ENCODE results near the gene GNAQ. TPM values are rescaled to one million over a fixed set of nuclear protein-coding genes. Genes with fewer than 3 reads are reported as not detected.

Gene GNAQ
- total and polyA plus RNA-seq, 4 donors = 21.9 to 84.2 (median 53.1) TPM

- Histone ChIP-seq H3K4me1 (ENCODE audit: control insufficient read depth in 1 of 2, insufficient read depth in 2 of 2, low read length in 2 of 2) (no peaks in the 10 kb centered on the region), H3K9me3 (ENCODE audit: control insufficient read depth, low read length) (no peaks in the 10 kb centered on the region), H3K27me3 (ENCODE audit: control insufficient read depth in 1 of 2, insufficient read depth in 2 of 2, low read length in 1 of 2) (no peaks in the 10 kb centered on the region), H3K36me3 (ENCODE audit: control insufficient read depth in 1 of 2, insufficient read depth in 2 of 2, low read length in 1 of 2) (peaks cover 0 to 1% of the 10 kb centered on the region in 2 donors), H3K27ac (ENCODE audit: low read depth in 1 of 2, low read length in 2 of 2) (no peak overlapping the region), H3K4me3 (ENCODE audit: low read length in 2 of 2) (no peak overlapping the region)
- 81 to 96% methylated on average over 4 of the region's 4 CpGs for WGBS, 2 donors
- ATAC-seq (ENCODE audit: low FRiP score) (no peak), DNase-seq (no peak)
- intact Hi-C loops (cut with DNase I) = no loop called here
Measured at GRCh38 chr9:77810637-77811119, 220.9 kb downstream of the GNAQ start.

- Histone ChIP-seq H3K9me3 (ENCODE audit: control insufficient read depth, low read length) (no peaks in the 10 kb centered on the region), H3K4me1 (ENCODE audit: control insufficient read depth in 1 of 2, insufficient read depth in 2 of 2, low read length in 2 of 2) (no peaks in the 10 kb centered on the region), H3K36me3 (ENCODE audit: control insufficient read depth in 1 of 2, insufficient read depth in 2 of 2, low read length in 1 of 2) (peaks cover 0 to 1% of the 10 kb centered on the region in 2 donors), H3K4me3 (ENCODE audit: low read length in 2 of 2) (no peak overlapping the region), H3K27me3 (ENCODE audit: control insufficient read depth in 1 of 2, insufficient read depth in 2 of 2, low read length in 1 of 2) (no peaks in the 10 kb centered on the region), H3K27ac (ENCODE audit: low read depth in 1 of 2, low read length in 2 of 2) (no peak overlapping the region)
- no peak for ATAC-seq (ENCODE audit: low FRiP score)
- WGBS, 2 donors = 94 to 95% methylated on average over 1 of the region's 1 CpG
- intact Hi-C loops (cut with DNase I) = no loop called here
- DNase-seq = no peak
Measured at GRCh38 chr9:77810047-77810446, 221.6 kb downstream of the GNAQ start.

GRCh38 chr9:77809552-77809951 lies 222.1 kb downstream of the GNAQ start:
- 99 to 100% methylated on average over 1 of the region's 1 CpG for WGBS, 2 donors
- intact Hi-C loops (cut with DNase I) = no loop called here

DNA sequence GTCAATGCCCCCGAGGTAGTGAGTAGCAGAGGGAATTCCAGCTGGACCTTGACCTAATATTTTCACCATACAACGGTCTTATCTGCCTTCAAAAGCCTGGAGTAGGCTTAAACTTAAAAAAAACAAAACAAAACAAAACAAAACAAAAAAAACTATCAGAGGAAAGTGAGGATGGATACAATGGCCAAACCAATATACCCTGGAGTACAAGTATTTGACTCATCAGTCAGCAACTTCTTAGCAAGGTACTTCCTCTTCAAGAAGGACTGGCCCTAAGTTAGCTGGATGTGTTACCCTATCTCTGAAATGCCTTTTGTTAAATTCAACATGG lies 222.9 kb downstream of the GNAQ start:
- H3K4me1 ChIP-seq (ENCODE audit: control insufficient read depth in 1 of 2, insufficient read depth in 2 of 2, low read length in 2 of 2) = no peaks in the 10 kb centered on the region
- H3K27me3 ChIP-seq (ENCODE audit: control insufficient read depth in 1 of 2, insufficient read depth in 2 of 2, low read length in 1 of 2) = no peaks in the 10 kb centered on the region
- WGBS, 2 donors = 79 to 80% methylated on average over 2 of the region's 2 CpGs
- ATAC-seq (ENCODE audit: low FRiP score) = no peak
- no peak overlapping the region for H3K4me3 ChIP-seq (ENCODE audit: low read length in 2 of 2)
- intact Hi-C loops (cut with DNase I) = no loop called here
- no peak overlapping the region for H3K27ac ChIP-seq (ENCODE audit: low read depth in 1 of 2, low read length in 2 of 2)
- no peak for DNase-seq
- peaks cover 0 to 1% of the 10 kb centered on the region in 2 donors for H3K36me3 ChIP-seq (ENCODE audit: control insufficient read depth in 1 of 2, insufficient read depth in 2 of 2, low read length in 1 of 2)
- H3K9me3 ChIP-seq (ENCODE audit: control insufficient read depth, low read length) = no peaks in the 10 kb centered on the region

More at GRCh38 chr9:77809552-77809951, 222.1 kb downstream of the GNAQ start:
- H3K4me3 ChIP-seq (ENCODE audit: low read length in 2 of 2) = no peak overlapping the region
- no peaks in the 10 kb centered on the region for H3K4me1 ChIP-seq (ENCODE audit: control insufficient read depth in 1 of 2, insufficient read depth in 2 of 2, low read length in 2 of 2)
- no peak for DNase-seq
- no peaks in the 10 kb centered on the region for H3K27me3 ChIP-seq (ENCODE audit: control insufficient read depth in 1 of 2, insufficient read depth in 2 of 2, low read length in 1 of 2)
- no peaks in the 10 kb centered on the region for H3K9me3 ChIP-seq (ENCODE audit: control insufficient read depth, low read length)
- H3K36me3 ChIP-seq (ENCODE audit: control insufficient read depth in 1 of 2, insufficient read depth in 2 of 2, low read length in 1 of 2) = peaks cover 0 to 1% of the 10 kb centered on the region in 2 donors
- no peak for ATAC-seq (ENCODE audit: low FRiP score)
- no peak overlapping the region for H3K27ac ChIP-seq (ENCODE audit: low read depth in 1 of 2, low read length in 2 of 2)

GRCh38 chr9:77807846-77808750 lies 223.5 kb downstream of the GNAQ start:
- H3K4me3 ChIP-seq (ENCODE audit: low read length in 2 of 2) = no peak overlapping the region
- peaks cover 0 to under 1% of the 10 kb centered on the region in 2 donors for H3K36me3 ChIP-seq (ENCODE audit: control insufficient read depth in 1 of 2, insufficient read depth in 2 of 2, low read length in 1 of 2)
- no peaks in the 10 kb centered on the region for H3K9me3 ChIP-seq (ENCODE audit: control insufficient read depth, low read length)
- intact Hi-C loops (cut with DNase I) = no loop called here
- H3K27ac ChIP-seq (ENCODE audit: low read depth in 1 of 2, low read length in 2 of 2) = no peak overlapping the region
- no peak for DNase-seq
- H3K27me3 ChIP-seq (ENCODE audit: control insufficient read depth in 1 of 2, insufficient read depth in 2 of 2, low read length in 1 of 2) = no peaks in the 10 kb centered on the region
- no peak for ATAC-seq (ENCODE audit: low FRiP score)
- WGBS, 2 donors = 78 to 84% methylated on average over 6 of the region's 6 CpGs
- H3K4me1 ChIP-seq (ENCODE audit: control insufficient read depth in 1 of 2, insufficient read depth in 2 of 2, low read length in 2 of 2) = no peaks in the 10 kb centered on the region

- H3K4me1 ChIP-seq (ENCODE audit: control insufficient read depth in 1 of 2, insufficient read depth in 2 of 2, low read length in 2 of 2) = no peaks in the 10 kb centered on the region
- peak; percentile 29 for ATAC-seq (ENCODE audit: low FRiP score)
- intact Hi-C loops (cut with DNase I) = no loop called here
- H3K27ac ChIP-seq (ENCODE audit: low read depth in 1 of 2, low read length in 2 of 2) = no peak overlapping the region
- no peaks in the 10 kb centered on the region for H3K9me3 ChIP-seq (ENCODE audit: control insufficient read depth, low read length)
- H3K36me3 ChIP-seq (ENCODE audit: control insufficient read depth in 1 of 2, insufficient read depth in 2 of 2, low read length in 1 of 2) = no peaks in the 10 kb centered on the region
- H3K4me3 ChIP-seq (ENCODE audit: low read length in 2 of 2) = no peak overlapping the region
- WGBS, 2 donors = 20 to 21% methylated on average over 2 of the region's 2 CpGs
- H3K27me3 ChIP-seq (ENCODE audit: control insufficient read depth in 1 of 2, insufficient read depth in 2 of 2, low read length in 1 of 2) = no peaks in the 10 kb centered on the region
- DNase-seq = no peak
Measured at GRCh38 chr9:77807281-77807683, 224.3 kb downstream of the GNAQ start.

GRCh38 chr9:77806741-77807140 lies 224.9 kb downstream of the GNAQ start:
- DNase-seq = no peak
- H3K27me3 ChIP-seq (ENCODE audit: control insufficient read depth in 1 of 2, insufficient read depth in 2 of 2, low read length in 1 of 2) = no peaks in the 10 kb centered on the region
- H3K9me3 ChIP-seq (ENCODE audit: control insufficient read depth, low read length) = no peaks in the 10 kb centered on the region
- 89 to 91% methylated on average over 5 of the region's 5 CpGs for WGBS, 2 donors
- intact Hi-C loops (cut with DNase I) = no loop called here
- no peak overlapping the region for H3K4me3 ChIP-seq (ENCODE audit: low read length in 2 of 2)
- no peak overlapping the region for H3K27ac ChIP-seq (ENCODE audit: low read depth in 1 of 2, low read length in 2 of 2)
- ATAC-seq (ENCODE audit: low FRiP score) = no peak
- H3K4me1 ChIP-seq (ENCODE audit: control insufficient read depth in 1 of 2, insufficient read depth in 2 of 2, low read length in 2 of 2) = no peaks in the 10 kb centered on the region
- no peaks in the 10 kb centered on the region for H3K36me3 ChIP-seq (ENCODE audit: control insufficient read depth in 1 of 2, insufficient read depth in 2 of 2, low read length in 1 of 2)

GRCh38 chr9:77805810-77806209 lies 225.8 kb downstream of the GNAQ start:
- WGBS, 2 donors = 86 to 88% methylated on average over 2 of the region's 2 CpGs
- no peak for ATAC-seq (ENCODE audit: low FRiP score)
- no peaks in the 10 kb centered on the region for H3K36me3 ChIP-seq (ENCODE audit: control insufficient read depth in 1 of 2, insufficient read depth in 2 of 2, low read length in 1 of 2)
- H3K9me3 ChIP-seq (ENCODE audit: control insufficient read depth, low read length) = no peaks in the 10 kb centered on the region
- no peaks in the 10 kb centered on the region for H3K4me1 ChIP-seq (ENCODE audit: control insufficient read depth in 1 of 2, insufficient read depth in 2 of 2, low read length in 2 of 2)
- no peaks in the 10 kb centered on the region for H3K27me3 ChIP-seq (ENCODE audit: control insufficient read depth in 1 of 2, insufficient read depth in 2 of 2, low read length in 1 of 2)
- intact Hi-C loops (cut with DNase I) = no loop called here
- no peak overlapping the region for H3K27ac ChIP-seq (ENCODE audit: low read depth in 1 of 2, low read length in 2 of 2)
- no peak overlapping the region for H3K4me3 ChIP-seq (ENCODE audit: low read length in 2 of 2)
- DNase-seq = no peak

DNA sequence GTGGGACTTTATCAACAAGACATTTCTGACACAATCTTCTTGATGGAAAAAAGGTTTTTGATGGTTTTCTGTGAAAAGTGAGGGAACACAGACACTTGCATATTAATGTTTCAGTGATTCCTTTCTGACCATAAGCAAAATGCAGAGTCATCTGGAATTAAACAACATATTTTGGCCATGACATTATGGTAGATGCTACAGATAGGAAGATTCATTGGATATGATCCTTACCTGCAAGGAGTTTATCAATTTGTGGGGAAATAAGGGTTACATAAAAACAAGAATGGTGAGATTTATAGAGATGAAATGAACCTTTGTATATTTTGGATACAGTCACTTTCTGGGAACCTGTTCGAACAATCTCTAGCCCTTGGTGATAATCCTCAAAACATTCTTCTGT lies 228.2 kb downstream of the GNAQ start:
- ATAC-seq (ENCODE audit: low FRiP score) = no peak
- WGBS, 2 donors = 70 to 87% methylated on average over 1 of the region's 1 CpG
- Histone ChIP-seq H3K36me3 (ENCODE audit: control insufficient read depth in 1 of 2, insufficient read depth in 2 of 2, low read length in 1 of 2) (no peaks in the 10 kb centered on the region), H3K9me3 (ENCODE audit: control insufficient read depth, low read length) (no peaks in the 10 kb centered on the region), H3K27me3 (ENCODE audit: control insufficient read depth in 1 of 2, insufficient read depth in 2 of 2, low read length in 1 of 2) (no peaks in the 10 kb centered on the region), H3K4me1 (ENCODE audit: control insufficient read depth in 1 of 2, insufficient read depth in 2 of 2, low read length in 2 of 2) (no peaks in the 10 kb centered on the region), H3K27ac (ENCODE audit: low read depth in 1 of 2, low read length in 2 of 2) (no peak overlapping the region), H3K4me3 (ENCODE audit: low read length in 2 of 2) (no peak overlapping the region)
- no peak for DNase-seq
- intact Hi-C loops (cut with DNase I) = no loop called here
